Measurements from ENCODE around the gene CHCHD3.
A peak's percentile ranks its signal among the peaks of the same experiment; 100 is the strongest.

CHCHD3 gene

GRCh38 chr7:133077394-133077793, 4.5 kb downstream of the CHCHD3 start:
- H3K4me1 ChIP-seq (ENCODE audit: control insufficient read depth, insufficient read depth, low read length): peaks cover 6% of the 10 kb centered on the region; the same call in 1 of the 2 replicates
- ChIA-PET POLR2A (no interaction called here), CTCF (interaction anchor here (0.7 kb wide), 1 partner anchor 459 kb away, joined by 3 read pairs; no protein-coding TSS in a partner anchor)
- no peak overlapping the region for H3K4me3 ChIP-seq (ENCODE audit: low read depth, low read length)
- H3K27ac ChIP-seq (ENCODE audit: extremely low read depth, low read depth, low read length): no peak overlapping the region
- H3K36me3 ChIP-seq (ENCODE audit: control insufficient read depth in 2 of 2, insufficient read depth in 1 of 2, low read length in 2 of 2): peaks cover 0 to 18% of the 10 kb centered on the region in 2 experiments
- no peaks in the 10 kb centered on the region for H3K9me3 ChIP-seq (ENCODE audit: control insufficient read depth, insufficient read depth, low read depth, low read length)
- TF ChIP-seq ZNF843 (tag by site-specific recombination; IDR thresholded peaks at IDR 0.05): peak; percentile 74
- TF ChIP-seq ZNF24 (tag by site-specific recombination; IDR thresholded peaks at IDR 0.05): no peak
- no peak for TF ChIP-seq HOXA7 (CRISPR knock-in tag; IDR thresholded peaks at IDR 0.05; ENCODE audit: borderline replicate concordance)
- TF ChIP-seq TCF7L2 (IDR thresholded peaks at IDR 0.05; ENCODE audit: borderline replicate concordance, low read depth, low read length): peak; percentile 86
- no peak for TF ChIP-seq CTCF (tag by site-specific recombination; IDR thresholded peaks at IDR 0.05)
- peak; percentile 51; the same call in 1 of the 2 replicates for TF ChIP-seq HIC1 (tag by site-specific recombination; IDR thresholded peaks at IDR 0.05)
- peak; percentile 88 for TF ChIP-seq BCL6B (tag by site-specific recombination; IDR thresholded peaks at IDR 0.05)
- TF ChIP-seq PRDM6 (tag by site-specific recombination; IDR thresholded peaks at IDR 0.05): peak; percentile 85
- TF ChIP-seq ZSCAN4 (tag by site-specific recombination; IDR thresholded peaks at IDR 0.05): no peak
- no peak for TF ChIP-seq ZBTB26 (tag by site-specific recombination; optimal IDR thresholded peaks at IDR 0.05)
- peak; percentile 62 for TF ChIP-seq FEZF1 (tag by site-specific recombination; IDR thresholded peaks at IDR 0.05)
- TF ChIP-seq ZNF549 (tag by site-specific recombination; IDR thresholded peaks at IDR 0.05): peak; percentile 22; the same call in 1 of the 2 replicates
- TF ChIP-seq ZNF600 (tag by site-specific recombination; IDR thresholded peaks at IDR 0.05): peak; percentile 63
- TF ChIP-seq OSR2 (tag by site-specific recombination; IDR thresholded peaks at IDR 0.05): peak; percentile 63
- no peak for TF ChIP-seq ZNF202 (tag by site-specific recombination; IDR thresholded peaks at IDR 0.05; ENCODE audit: borderline replicate concordance)

- Histone ChIP-seq H3K9me3 (ENCODE audit: control insufficient read depth, insufficient read depth, low read depth, low read length) (no peaks in the 10 kb centered on the region), H3K27ac (ENCODE audit: extremely low read depth, low read depth, low read length) (no peak overlapping the region), H3K36me3 (ENCODE audit: control insufficient read depth in 2 of 2, insufficient read depth in 1 of 2, low read length in 2 of 2) (peaks cover 0 to 18% of the 10 kb centered on the region in 2 experiments), H3K4me3 (ENCODE audit: low read depth, low read length) (no peak overlapping the region), H3K4me1 (ENCODE audit: control insufficient read depth, insufficient read depth, low read length) (peaks cover 6% of the 10 kb centered on the region; the same call in 1 of the 2 replicates)
- ChIA-PET POLR2A (no interaction called here), CTCF (no interaction called here)
- TF ChIP-seq ZNF10 (tag by site-specific recombination; IDR thresholded peaks at IDR 0.05): no peak
- no peak for TF ChIP-seq ZNF501 (tag by site-specific recombination; IDR thresholded peaks at IDR 0.05)
- TF ChIP-seq ZBTB1 (tag by site-specific recombination; IDR thresholded peaks at IDR 0.05): no peak
- TF ChIP-seq MYNN (tag by site-specific recombination; IDR thresholded peaks at IDR 0.05; ENCODE audit: borderline replicate concordance): no peak
- TF ChIP-seq ZNF248 (tag by site-specific recombination; IDR thresholded peaks at IDR 0.05): no peak
- TF ChIP-seq ZNF529 (tag by site-specific recombination; IDR thresholded peaks at IDR 0.05; ENCODE audit: insufficient replicate concordance): no peak
- TF ChIP-seq ZNF132 (tag by site-specific recombination; IDR thresholded peaks at IDR 0.05; ENCODE audit: borderline replicate concordance): no peak
- TF ChIP-seq ZNF626 (tag by site-specific recombination; IDR thresholded peaks at IDR 0.05): no peak
- TF ChIP-seq ZNF785 (tag by site-specific recombination; IDR thresholded peaks at IDR 0.05): no peak
- no peak for TF ChIP-seq ZNF768 (tag by site-specific recombination; IDR thresholded peaks at IDR 0.05)
- no peak for TF ChIP-seq ZBTB6 (tag by site-specific recombination; IDR thresholded peaks at IDR 0.05)
These were observed 5.7 kb downstream of the CHCHD3 start for GRCh38 chr7:133076142-133076541.
